ENCODE results near the gene ZNF142.

ZNF142 gene

DNA sequence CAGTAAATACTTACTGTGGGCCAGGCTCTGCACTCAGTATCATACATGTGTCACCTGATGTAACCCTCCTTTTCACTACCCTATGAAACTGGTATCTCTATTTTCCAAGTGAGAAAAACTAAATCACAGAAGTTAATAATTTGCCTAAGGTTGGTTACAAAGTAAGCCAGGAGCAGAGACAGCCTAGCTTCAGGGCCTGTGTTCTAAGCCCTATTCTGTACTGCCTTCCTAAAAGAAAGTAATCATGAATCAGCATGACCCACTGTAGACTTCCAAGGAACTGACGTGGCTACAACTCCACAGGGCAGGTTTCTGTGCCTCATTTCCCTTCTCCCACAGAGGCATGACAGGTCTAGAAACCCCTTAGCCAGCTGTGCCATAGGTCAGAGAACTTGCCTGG is 14.3 kb downstream of the ZNF142 start:
- DNase-seq = no peak

- DNase-seq = no peak
Measured at GRCh38 chr2:218644721-218645120, 14.7 kb downstream of the ZNF142 start.

DNA sequence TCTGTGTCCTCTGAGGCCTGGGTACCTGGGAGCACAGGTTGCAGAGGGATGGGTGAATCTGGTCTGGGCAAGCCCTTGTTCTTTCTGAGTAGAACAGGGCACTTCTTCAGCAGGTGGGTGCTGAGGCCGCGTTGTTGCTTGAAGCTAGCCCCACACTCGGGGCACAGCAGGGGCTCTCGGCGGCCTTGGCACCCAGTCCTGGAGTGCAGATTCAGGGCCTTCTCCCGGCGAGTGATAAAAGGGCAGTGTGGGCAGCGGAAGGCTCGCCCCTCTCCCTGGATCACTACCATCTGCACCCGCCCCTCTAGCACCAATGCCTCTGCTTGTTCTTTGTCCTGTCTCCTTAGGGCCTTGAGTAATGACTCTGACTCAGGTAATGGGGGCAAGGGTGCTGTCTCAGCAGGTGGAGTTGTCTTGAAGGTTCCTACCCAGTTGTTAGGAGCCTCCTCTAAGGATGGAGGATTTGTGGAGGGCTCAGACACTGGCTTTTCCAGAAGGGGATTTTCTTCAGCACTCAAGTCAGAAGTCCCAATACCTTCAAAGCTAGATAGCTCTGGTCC is 15.6 kb downstream of the ZNF142 start:
- no peak for DNase-seq

DNA sequence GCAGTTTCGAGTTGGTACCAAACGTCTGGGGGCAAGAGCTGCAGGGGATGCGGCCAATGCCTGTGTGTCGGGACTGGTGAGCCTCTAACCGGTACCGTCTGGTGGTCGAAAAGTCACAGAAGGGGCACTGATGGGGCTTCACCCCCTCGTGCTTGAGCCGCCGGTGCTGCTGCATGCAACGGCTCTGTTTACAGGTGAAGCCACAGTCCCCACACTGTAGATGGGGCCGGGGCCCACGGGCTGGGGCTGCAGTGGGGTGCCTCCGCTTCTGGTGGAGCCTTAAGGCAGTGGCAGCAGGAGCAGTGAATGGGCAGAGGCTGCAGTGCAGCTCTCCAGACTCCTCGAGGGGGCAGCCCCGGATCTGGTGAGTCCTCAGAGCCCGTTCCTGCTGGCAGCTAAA is 16.6 kb downstream of the ZNF142 start:
- DNase-seq = no peak

DNA sequence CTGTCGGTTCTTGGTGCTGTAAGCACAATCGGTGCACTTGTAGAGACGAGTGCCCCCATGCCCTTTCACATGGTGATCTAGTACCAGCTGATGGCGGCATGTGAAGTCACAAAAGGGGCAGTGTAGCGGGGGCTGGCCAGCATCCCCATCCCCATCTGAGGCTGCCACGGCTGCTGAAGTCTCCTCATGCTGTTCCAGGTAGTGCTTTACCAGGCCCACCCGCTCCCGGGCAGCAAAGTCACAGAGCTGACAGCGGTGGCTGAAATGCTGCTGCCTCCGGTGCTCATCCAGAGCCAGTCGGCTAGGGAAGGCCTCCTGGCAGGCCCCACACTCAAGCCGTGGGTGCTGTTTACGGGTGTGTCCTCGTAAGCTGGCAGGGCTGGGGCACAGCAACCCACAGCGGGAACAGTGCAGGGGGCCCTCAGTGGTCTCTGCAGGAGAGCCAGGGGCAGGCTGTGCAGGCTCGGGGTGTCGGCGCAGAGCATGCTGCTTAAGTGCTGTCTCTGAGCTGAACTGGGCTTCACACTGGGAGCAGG is 17.2 kb downstream of the ZNF142 start:
- no peak for DNase-seq

GRCh38 chr2:218638372-218638771 is 21.1 kb downstream of the ZNF142 start:
- no peak for DNase-seq

DNA sequence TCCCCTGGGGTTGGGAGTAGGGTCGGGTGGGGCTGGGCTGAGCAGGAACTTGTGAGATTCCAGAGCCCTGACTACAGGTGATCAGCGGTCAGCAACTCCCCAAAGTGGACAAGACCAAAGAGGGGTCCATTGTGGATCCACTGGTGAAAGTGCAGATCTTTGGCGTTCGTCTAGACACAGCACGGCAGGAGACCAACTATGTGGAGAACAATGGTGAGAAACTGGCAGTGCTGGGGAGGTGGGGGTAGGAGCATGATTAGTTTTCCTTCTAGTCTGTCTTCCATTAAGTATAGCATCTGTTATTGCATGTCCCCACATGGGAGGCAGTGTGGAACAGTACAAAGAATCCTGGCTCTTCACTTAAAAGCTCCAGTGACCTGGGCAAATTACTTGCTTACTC is 23.7 kb downstream of the ZNF142 start:
- no peak for DNase-seq

GRCh38 chr2:218631837-218632236 is 27.6 kb downstream of the ZNF142 start:
- DNase-seq = no peak

- DNase-seq = no peak
Measured at GRCh38 chr2:218627939-218628338, 31.5 kb downstream of the ZNF142 start.

DNA sequence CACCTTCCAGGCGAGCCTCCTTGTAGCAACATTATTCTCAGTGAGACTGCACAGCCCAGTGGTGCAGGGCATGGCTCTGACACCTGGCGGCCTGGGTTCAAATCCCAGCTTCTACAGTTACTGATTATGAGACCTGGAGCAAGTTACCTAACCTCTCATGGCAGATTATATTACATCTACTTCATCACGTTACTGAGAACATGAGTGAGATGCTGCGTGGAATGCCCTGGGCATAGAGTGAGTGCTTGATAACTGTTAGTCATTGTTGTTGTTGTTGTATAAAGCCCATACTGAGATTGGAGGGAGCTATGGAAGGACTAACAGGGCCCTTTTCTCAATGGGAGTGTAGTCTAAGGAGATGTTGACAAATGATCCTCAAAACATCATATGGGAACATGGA is 33.1 kb downstream of the ZNF142 start:
- no peak for DNase-seq

DNA sequence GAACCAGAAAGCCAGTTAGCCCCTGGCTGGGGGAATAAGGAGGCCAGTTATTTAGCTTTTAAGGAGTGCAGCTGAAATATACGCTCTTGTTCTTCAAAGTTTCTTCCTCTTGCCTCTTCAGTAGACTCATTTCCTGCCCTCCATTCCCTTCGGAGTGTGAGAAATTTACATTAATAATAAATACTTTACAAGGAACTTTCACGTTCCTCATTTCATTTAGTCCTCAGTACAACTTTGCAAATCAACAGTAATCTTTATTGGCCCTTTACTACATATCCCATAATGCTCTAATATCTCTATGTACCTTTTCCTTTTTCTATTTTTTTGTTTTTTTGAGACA is 36.1 kb downstream of the ZNF142 start:
- no peak for DNase-seq

- no peak for DNase-seq
Measured at GRCh38 chr2:218622606-218623365, 36.6 kb downstream of the ZNF142 start.

DNA sequence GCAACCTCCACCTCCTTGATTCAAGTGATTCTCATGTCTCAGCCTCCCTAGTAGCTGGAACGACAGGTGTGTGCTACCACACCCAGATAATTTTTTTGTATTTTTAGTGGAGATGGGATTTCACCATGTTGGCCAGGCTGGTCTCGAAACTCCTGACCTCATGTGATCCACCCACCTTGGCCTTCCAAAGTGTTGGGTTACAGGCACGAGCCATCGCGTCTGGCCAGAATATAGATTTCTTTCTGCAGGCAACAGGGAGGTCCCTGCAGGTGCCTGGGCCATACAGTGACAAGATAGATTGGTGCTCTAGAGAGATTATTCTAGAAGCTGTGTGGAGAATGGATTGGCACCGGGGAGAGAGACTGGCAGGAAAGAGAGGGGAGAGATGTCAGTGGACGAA is 38.4 kb downstream of the ZNF142 start:
- DNase-seq = no peak

GRCh38 chr2:218618102-218618860 is 41.1 kb downstream of the ZNF142 start:
- no peak for DNase-seq

DNA sequence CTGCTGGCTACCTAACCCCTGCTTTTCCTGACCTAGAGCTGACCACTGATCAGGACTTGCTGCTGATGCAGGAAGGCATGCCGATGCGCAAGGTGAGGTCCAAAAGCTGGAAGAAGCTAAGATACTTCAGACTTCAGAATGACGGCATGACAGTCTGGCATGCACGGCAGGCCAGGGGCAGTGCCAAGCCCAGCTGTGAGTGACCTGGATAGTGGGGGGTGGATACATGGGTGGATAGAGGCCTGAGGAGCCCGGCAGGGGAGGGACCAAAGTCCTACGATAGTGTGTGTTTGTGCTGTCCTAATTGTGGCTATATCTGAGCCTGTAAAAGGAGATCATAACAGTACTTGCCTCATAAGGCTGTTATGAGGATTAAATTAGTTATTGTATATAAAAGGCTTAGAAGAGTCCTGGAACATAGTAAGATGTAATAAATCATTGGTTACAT is 43.5 kb downstream of the ZNF142 start:
- DNase-seq = no peak

DNA sequence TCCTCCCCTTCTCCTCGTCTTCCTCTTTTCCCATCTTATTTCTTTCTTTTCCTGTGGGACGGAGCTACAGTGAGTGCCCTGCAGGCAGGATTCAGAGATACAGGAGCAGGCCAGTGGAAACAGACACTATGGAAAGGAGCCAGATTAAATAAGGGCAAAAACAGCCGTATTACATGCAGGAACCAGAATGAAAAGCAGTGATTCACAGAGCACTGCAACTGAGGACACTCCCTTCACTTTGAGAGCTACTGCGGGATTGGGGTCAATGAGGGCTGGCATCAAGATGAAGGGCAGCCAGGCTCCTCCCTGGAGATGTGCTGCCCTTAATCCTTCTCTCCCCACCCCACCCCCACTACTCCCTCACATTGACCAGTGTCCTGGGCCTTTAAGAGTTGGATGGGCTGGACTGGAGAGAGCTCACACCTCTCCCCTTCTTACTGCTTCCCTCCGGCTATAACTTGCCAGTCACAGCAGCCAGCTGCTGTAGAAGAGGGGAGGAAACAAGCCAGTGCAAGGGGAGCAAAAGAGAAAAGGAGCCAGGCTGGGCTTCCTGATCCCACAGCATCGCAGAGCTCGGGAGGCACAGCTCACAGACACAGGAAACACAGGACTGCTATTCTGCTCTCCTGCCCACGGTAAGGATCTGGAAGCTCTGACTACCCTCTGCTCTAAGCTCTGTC is 51.8 kb downstream of the ZNF142 start, which contains the start of gene PLCD4:
TSS of gene PLCD4 (plus strand) at position 464 of the 680 bp plus-strand sequence. CDS start 7,841 bp downstream, outside the sequence.
- peak; percentile 54 for DNase-seq

GRCh38 chr2:218605432-218605831 is 54.0 kb downstream of the ZNF142 start:
- DNase-seq = no peak

Measured in NCI-H2227 treated with DMSO at 0.1 percent for 48 hours (cell line).